GM12878 (cell line): ENCODE data around the gene PLXNC1. TPM values are rescaled to one million over a fixed set of nuclear protein-coding genes. Genes with fewer than 3 reads are reported as not detected.

Experiments used
- ATAC-seq: fragments of 200-7000 bp; cut with Tn5 transposase; 3 replicates; pipeline ENCODE4 v1.9.1; 2020; ENCODE audit warnings: mild to moderate bottlenecking, moderate library complexity
- BruUV-seq: library from RNA; stranded (reverse); fragments of 400-500 nt; replicated peaks from 2 replicates; lab custom pipeline; 2021; lab: Mats Ljungman, UMichigan
- CTCF ChIA-PET: fragments of 300-600 bp; sonication (Branson Sonifier 250); formaldehyde crosslinking; extraction: SDS; loops from one replicate; lab custom pipeline; 2021; ENCODE audit warnings: inconsistent platforms; lab: Yijun Ruan, JAX
- POLR2A ChIA-PET: fragments of 350-600 bp; formaldehyde crosslinking; extraction: SDS; loops from one replicate; lab custom pipeline; 2021; ENCODE audit warnings: inconsistent platforms; lab: Charles Lee
- RAD21 ChIA-PET: fragments of 300-600 bp; sonication (Branson Sonifier 250); formaldehyde crosslinking; loops from one replicate; lab custom pipeline; 2023; ENCODE audit warnings: antibody characterized with exemption; ENCODE audit not compliant: unreplicated experiment; lab: Charles Lee
- SMC1A ChIA-PET: fragments of 300-600 bp; sonication (Branson Sonifier 250); formaldehyde crosslinking; loops from one replicate; lab custom pipeline; 2023; ENCODE audit not compliant: unreplicated experiment, uncharacterized antibody; lab: Charles Lee
- DNase-seq: peaks from one replicate; pipeline ENCODE4 v3.0.0-alpha.2; 2011; ENCODE audit warnings: low read depth, low spot score
- FAIRE-seq: peaks from 3 replicates; lab custom pipeline; 2011; peaks lifted over from hg19 to GRCh38; lab: Jason Lieb, UNC
- H2AFZ ChIP-seq: 2 replicates; pipeline ENCODE4 v1.6.0; 2011; ENCODE audit warnings: low read depth, low read length, control low read depth; ENCODE audit not compliant: control insufficient read depth
- H3K27ac ChIP-seq: 2 replicates; pipeline ENCODE4 v1.5.1; 2011; ENCODE audit warnings: control low read depth; ENCODE audit not compliant: control insufficient read depth, insufficient read depth
- H3K27me3 ChIP-seq, 2 experiments: replicated peaks in 1 of 2; 2 replicates each; pipeline versions ENCODE4 v1.6.0 to v1.6.1; 2011; ENCODE audit warnings: low read length in 1 of 2; ENCODE audit not compliant: control insufficient read depth in 2 of 2, insufficient read depth in 2 of 2
- H3K36me3 ChIP-seq, 2 experiments: 2 replicates each; pipeline ENCODE4 v1.5.1; 2011; ENCODE audit warnings: low read length in 1 of 2; ENCODE audit not compliant: control insufficient read depth in 2 of 2, insufficient read depth in 2 of 2
- H3K4me1 ChIP-seq: 2 replicates; pipeline ENCODE4 v1.6.1; 2011; ENCODE audit warnings: mild to moderate bottlenecking, low read length, moderate library complexity, mixed read lengths; ENCODE audit not compliant: control insufficient read depth, insufficient read depth
- H3K4me2 ChIP-seq: 2 replicates; pipeline ENCODE4 v1.6.0; 2011; ENCODE audit warnings: control low read depth; ENCODE audit not compliant: control insufficient read depth, insufficient read depth
- H3K4me3 ChIP-seq: fragments of 200-600 bp; sonication (generic); 2 replicates; pipeline ENCODE4 v1.5.1; 2016
- H3K79me2 ChIP-seq: 2 replicates; pipeline ENCODE4 v1.6.0; 2011; ENCODE audit warnings: low read length; ENCODE audit not compliant: control insufficient read depth, insufficient read depth
- H3K9ac ChIP-seq: 2 replicates; pipeline ENCODE4 v1.8.0; 2011; ENCODE audit warnings: low read length, control low read depth, mixed read lengths; ENCODE audit not compliant: control insufficient read depth, insufficient read depth
- H3K9me3 ChIP-seq: replicated peaks from 3 replicates; pipeline ENCODE4 v1.5.1; 2011; ENCODE audit warnings: mild to moderate bottlenecking, low read length; ENCODE audit not compliant: control insufficient read depth, insufficient read depth
- H4K20me1 ChIP-seq: 2 replicates; pipeline ENCODE4 v1.6.0; 2011; ENCODE audit not compliant: control insufficient read depth, insufficient read depth
- BCL3 ChIP-seq: IDR thresholded peaks from 2 replicates; pipeline ENCODE4 v1.6.1; 2011; ENCODE audit warnings: borderline replicate concordance, low read depth, mild to moderate bottlenecking, moderate library complexity, low read length; ENCODE audit not compliant: insufficient read depth, poor library complexity, severe bottlenecking
- CEBPZ ChIP-seq: fragments of 150-350 bp; IDR thresholded peaks from 2 replicates; pipeline ENCODE4 v1.6.1; 2016; ENCODE audit warnings: low read depth, low read length
- CREM ChIP-seq: IDR thresholded peaks from 2 replicates; pipeline ENCODE4 v1.6.1; 2014; ENCODE audit warnings: antibody characterized with exemption, low read depth
- CUX1 ChIP-seq: IDR thresholded peaks from 2 replicates; pipeline ENCODE4 v1.6.1; 2012; ENCODE audit warnings: improper control_type of control experiment, low read depth, low read length; ENCODE audit not compliant: insufficient replicate concordance
- EGR1 ChIP-seq, 2 experiments: IDR thresholded peaks; 1 replicate in 1 of 2; 2 replicates in 1 of 2; pipeline ENCODE4 v1.6.1; 2011 to 2012; ENCODE audit warnings: low read depth in 2 of 2, low read length in 2 of 2, borderline replicate concordance in 1 of 2, mild to moderate bottlenecking in 1 of 2, moderate library complexity in 1 of 2
- PBX3 ChIP-seq: IDR thresholded peaks from 2 replicates; pipeline ENCODE4 v1.6.1; 2011; ENCODE audit warnings: mild to moderate bottlenecking, low read depth, low read length, moderate library complexity; ENCODE audit not compliant: insufficient replicate concordance
- RB1 ChIP-seq: fragments of 450-650 bp; formaldehyde crosslinking; IDR thresholded peaks from 2 replicates; pipeline ENCODE4 v1.6.1; 2017; ENCODE audit warnings: mild to moderate bottlenecking, borderline replicate concordance
- SMAD5 ChIP-seq: IDR thresholded peaks from 2 replicates; pipeline ENCODE4 v1.6.1; 2016; ENCODE audit warnings: antibody characterized with exemption, low read depth
- USF2 ChIP-seq: IDR thresholded peaks from 2 replicates; pipeline ENCODE4 v1.6.1; 2011; ENCODE audit warnings: low read depth, low read length, improper control_type of control experiment, borderline replicate concordance
- WGBS: methylation state at CpG from one replicate; pipeline ENCODE4 v1.1.6; 2016; ENCODE audit warnings: low lambda C conversion rate; ENCODE audit not compliant: insufficient replicate concordance, insufficient coverage; ENCODE audit errors: missing lambda C conversion rate; 5-methylcytosine and 5-hydroxymethylcytosine counted together
- in situ Hi-C: fragments of 300-500 bp; cut with MboI; formaldehyde crosslinking; loops from 9 replicates; pipeline ENCODE4 v1.14.3; 2018; ENCODE audit warnings: mixed read lengths
- intact Hi-C: fragments of 100-400 bp; cut with micrococcal nuclease; formaldehyde crosslinking; loops from one replicate; pipeline ENCODE4 v1.14.2; 2022; ENCODE audit not compliant: unreplicated experiment
- polyA plus RNA-seq, 11 experiments: library from polyadenylated mRNA; depleted of rRNA in 4 of 11; unstranded in 6 of 11; stranded (reverse) in 5 of 11; fragments of >200 nt; fragmentation: Nextera tagmentation in 4 of 11; fragmentation: Illumina TruSeq in 1 of 11; extraction: Ambion mirVana in 4 of 11; extraction: Trizol in 1 of 11; gene quantifications; 1 replicate in 1 of 11; 2 replicates in 10 of 11; pipeline versions ENCODE4 v1.2.1 to v1.2.3, GENCODE V29; 2011 to 2016; ENCODE audit warnings: inconsistent platforms in 2 of 11, missing spikeins in 2 of 11, low read depth in 1 of 11
- total RNA-seq, 4 experiments: library from RNA; depleted of rRNA in 3 of 4; stranded (reverse); fragments of >200 nt in 3 of 4; fragmentation: Illumina TruSeq in 1 of 4; extraction: Trizol in 1 of 4; gene quantifications; 2 replicates each; pipeline versions ENCODE4 v1.2.1 to v1.2.3, GENCODE V29; 2013 to 2021

Gene PLXNC1
- total and polyA plus RNA-seq, 10 of the 15 experiments (the other 5 are each of a cell fraction or from before 2014, with no cell fraction given) = 5.2 to 41.2 (median 24.6) TPM

GRCh38 chr12:94193168-94193567 is 44.8 kb downstream of the PLXNC1 start:
- ChIA-PET CTCF (interaction anchor here (0.6 to 2.3 kb wide), 8 partner anchors 8 to 314 kb away, joined by 3 to 11 read pairs (median 4); no protein-coding TSS in a partner anchor), POLR2A (interaction anchor here (0.6 to 1.2 kb wide), 4 partner anchors 9 to 343 kb away, joined by 3 to 7 read pairs (median 3); no protein-coding TSS in a partner anchor), SMC1A (interaction anchor here (0.6 to 4.4 kb wide), 17 partner anchors 10 to 1917 kb away, joined by 3 to 39 read pairs (median 3); no protein-coding TSS in a partner anchor), RAD21 (interaction anchor here (1.5 to 2.3 kb wide), 5 partner anchors 11 to 42 kb away, joined by 7 to 11 read pairs (median 7); no protein-coding TSS in a partner anchor)
- peak overlapping the region; percentile 42; the same call in 1 of the 2 replicates for H3K27ac ChIP-seq
- DNase-seq (no peak), ATAC-seq (peak; percentile 71), FAIRE-seq (no peak)
- peaks cover 12% of the 10 kb centered on the region; the same call in 2 of the 3 replicates for H3K9me3 ChIP-seq
- H3K4me1 ChIP-seq = peaks cover 23% of the 10 kb centered on the region
- no peak overlapping the region for H2AFZ ChIP-seq
- BruUV-seq = no TSS peak
- no peaks in the 10 kb centered on the region; the same call in 1 of the 2 replicates for H3K79me2 ChIP-seq
- peak overlapping the region; percentile 4; the same call in 1 of the 2 replicates for H3K4me2 ChIP-seq
- no peaks in the 10 kb centered on the region for H3K27me3 ChIP-seq
- WGBS = 24% methylated on average over 3 of the region's 3 CpGs
- H3K9ac ChIP-seq = no peak overlapping the region
- intact Hi-C loops = no loop called here
- no peak overlapping the region for H3K4me3 ChIP-seq
- peaks cover 1 to 17% of the 10 kb centered on the region in 2 experiments for H3K36me3 ChIP-seq
- no peaks in the 10 kb centered on the region for H4K20me1 ChIP-seq
- in situ Hi-C loops = no loop called here
- TF ChIP-seq SMAD5 = no peak
- TF ChIP-seq PBX3 = peak; percentile 41
- TF ChIP-seq CUX1 = no peak
- no peak for TF ChIP-seq RB1
- TF ChIP-seq CREM = peak; percentile 53; the same call in 1 of the 2 replicates
- no peak for TF ChIP-seq USF2
- no peak for TF ChIP-seq BCL3
- TF ChIP-seq EGR1 (IDR thresholded peaks at IDR 0.05; ENCODE audit: borderline replicate concordance in 1 of 2, low read depth in 2 of 2, low read length in 2 of 2) = no peak
- no peak for TF ChIP-seq CEBPZ
